HG03520 (cell line): Measurements from ENCODE around the gene USP53.
A peak's percentile ranks its signal among the peaks of the same experiment; 100 is the strongest.
"Not testable (repeated sequence)": the region's sequence is repeated elsewhere in the genome, so short reads cannot be mapped to it uniquely, and the experiment has no call there.

Experiments
- ATAC-seq: cut with Tn5 transposase; IDR thresholded peaks from one replicate; pipeline ENCODE4 v1.9.1; 2021; ENCODE audit warnings: mild to moderate bottlenecking, moderate library complexity; ENCODE audit not compliant: unreplicated experiment

USP53 gene

DNA sequence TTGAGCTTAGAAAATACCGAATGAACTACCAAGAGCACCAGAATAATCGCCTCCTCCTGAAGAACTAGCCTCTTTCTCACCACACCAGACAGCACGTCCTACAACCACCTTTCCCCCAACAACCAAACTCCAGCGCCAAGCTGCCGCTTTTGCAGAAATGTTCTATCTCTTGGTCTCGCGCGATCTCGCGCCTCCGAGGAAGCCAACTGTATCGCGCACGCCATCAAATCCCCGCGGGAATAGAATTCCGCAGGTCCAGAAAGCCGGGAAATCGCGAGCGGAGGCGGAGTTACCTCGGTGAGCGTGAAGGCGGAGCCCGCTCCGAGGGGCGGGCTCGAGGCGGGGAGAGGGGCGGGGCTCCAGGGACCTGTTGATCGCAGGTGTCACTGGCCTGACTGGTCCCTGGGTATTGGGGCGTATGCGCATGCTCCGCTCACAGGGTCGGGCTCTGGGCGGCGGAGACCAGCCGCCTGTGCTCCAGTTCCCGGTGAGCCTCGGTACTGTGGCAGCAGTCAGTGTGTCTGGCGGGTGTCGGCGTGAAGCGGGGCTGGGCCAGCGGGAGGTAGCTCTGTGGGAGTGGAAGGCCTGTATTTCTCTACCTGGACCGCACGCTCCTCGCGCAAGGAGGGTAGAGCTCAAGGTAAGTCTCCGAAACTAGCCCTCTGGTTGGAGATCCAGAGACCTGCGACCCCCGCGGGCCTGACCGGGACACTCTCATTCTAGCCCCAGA is at the start of gene USP53:
TSS of gene USP53 (plus strand) at position 480 of the 730 bp plus-strand sequence. CDS start 27,047 bp downstream, outside the sequence.
- peak; percentile 93 for ATAC-seq

DNA sequence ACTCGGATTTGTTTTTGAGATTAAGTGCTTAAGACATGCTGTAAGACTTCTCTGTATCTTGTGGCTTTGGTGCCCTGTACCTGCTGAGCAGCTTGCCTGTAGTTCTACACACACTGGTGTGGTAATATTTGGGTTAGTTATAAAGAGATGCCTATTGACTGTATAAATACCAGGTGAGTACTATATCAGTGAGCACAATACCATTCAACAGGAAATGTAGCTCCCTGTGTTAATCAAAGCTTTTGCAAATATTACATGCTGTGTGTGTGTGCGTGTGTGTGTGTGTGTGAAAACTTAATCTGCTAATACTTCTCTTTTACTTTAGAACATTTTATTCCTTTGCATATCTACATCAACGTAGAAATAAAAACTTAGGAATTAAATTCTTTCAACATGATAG is 46.7 kb upstream of the USP53 start:
- no peak for ATAC-seq

DNA sequence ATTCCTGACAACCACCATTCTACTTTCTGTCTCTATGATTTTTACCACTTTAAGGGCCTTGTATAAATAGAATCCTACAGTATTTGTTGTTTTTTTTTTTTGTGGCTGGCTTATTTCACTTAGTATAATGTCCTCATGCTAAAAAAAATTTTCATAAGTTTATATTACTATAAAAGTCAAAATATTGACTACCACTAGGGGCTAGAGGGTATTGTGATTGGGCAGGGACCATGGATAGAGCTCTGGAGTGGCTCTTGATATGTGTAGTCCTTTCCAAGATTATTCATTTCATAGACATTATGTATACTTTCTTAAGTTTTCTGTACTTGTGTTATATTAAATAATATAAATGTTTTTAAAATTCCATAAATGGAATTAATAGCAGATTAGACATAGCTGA is 42.3 kb upstream of the USP53 start:
- no peak for ATAC-seq

DNA sequence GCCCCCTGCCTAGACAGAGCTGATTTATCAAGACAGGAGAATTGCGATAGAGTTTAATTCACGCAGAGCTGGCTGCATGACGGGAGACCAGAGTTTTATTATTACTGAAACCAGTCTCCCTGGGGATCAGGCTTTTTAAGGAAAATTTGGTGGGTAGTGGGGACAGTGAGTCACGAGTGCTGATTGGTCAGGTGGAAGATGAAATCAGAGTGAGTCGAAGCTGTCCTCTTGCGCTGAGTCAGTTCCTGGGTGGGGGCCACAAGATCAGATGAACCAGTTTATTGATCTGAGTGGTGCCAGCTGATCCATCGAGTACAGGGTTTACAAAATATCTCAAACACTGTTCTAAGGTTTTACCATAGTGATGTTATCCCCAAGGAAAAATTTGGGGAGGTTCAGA is 40.3 kb upstream of the USP53 start:
- ATAC-seq = no peak

DNA sequence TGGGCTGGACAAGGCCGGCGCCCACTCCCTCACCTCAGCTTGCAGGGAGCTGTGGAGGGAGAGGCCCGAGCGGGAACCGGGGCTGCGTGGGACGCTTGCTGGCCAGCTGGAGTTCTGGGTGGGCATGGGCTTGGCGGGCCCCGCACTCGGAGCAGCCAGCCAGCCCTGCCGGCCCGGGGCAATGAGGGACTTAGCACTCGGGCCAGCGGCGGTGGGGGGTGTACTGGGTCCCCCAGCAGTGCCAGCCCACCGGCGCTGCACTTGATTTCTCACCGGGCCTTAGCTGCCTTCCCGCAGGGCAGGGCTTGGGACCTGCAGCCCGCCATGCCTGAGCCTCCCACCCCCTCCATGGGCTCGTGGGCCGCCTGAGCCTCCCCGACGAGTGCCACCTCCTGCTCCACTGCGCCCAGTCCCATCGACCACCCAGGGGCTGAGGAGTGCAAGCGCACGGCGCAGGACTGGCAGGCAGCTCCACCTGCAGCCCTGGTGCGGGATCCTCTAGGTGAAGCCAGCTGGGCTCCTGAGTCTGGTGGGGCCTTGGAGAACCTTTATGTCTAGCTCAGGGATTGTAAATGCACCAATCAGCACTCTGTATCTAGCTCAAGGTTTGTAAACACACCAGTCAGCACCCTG is 38.7 kb upstream of the USP53 start:
- ATAC-seq = not testable (repeated sequence)

DNA sequence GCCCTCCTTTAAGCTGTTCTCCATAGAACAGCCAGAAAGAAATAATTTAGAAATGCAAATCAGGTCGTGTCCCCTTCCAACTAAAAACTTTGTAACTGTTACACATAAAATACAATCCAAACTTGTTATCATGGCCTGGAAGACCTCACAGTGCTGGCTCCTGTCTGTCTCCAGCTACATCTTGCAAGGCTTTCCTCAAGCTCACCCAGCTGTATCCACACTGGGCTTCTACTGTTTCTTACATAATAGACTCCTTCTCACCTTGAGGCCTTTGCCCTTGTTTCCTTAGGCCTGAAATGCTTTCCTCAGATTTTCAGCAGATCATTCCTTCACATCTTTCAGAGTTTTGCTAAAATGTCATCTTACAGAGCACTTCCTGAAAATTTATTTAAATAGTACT is 33.5 kb upstream of the USP53 start:
- ATAC-seq = no peak

DNA sequence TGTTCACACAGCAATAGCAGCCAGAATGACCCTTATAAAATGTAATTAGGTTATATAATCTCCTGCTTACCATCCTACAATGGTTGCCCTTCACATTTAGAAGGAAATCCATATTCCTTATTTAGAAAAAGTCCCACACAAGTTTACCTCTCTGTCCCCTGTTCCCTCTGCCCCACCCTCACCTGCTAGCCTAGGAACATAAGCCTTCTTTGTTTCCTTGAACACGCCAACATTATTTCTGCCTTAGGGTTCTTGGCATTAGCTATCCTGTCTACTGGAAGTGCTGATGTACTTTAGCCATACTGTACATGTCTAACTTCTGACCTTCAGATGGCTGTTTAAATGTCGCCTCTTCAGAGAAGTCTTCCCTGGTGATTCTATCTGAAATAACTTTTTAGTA is 28.4 kb upstream of the USP53 start:
- ATAC-seq = no peak

DNA sequence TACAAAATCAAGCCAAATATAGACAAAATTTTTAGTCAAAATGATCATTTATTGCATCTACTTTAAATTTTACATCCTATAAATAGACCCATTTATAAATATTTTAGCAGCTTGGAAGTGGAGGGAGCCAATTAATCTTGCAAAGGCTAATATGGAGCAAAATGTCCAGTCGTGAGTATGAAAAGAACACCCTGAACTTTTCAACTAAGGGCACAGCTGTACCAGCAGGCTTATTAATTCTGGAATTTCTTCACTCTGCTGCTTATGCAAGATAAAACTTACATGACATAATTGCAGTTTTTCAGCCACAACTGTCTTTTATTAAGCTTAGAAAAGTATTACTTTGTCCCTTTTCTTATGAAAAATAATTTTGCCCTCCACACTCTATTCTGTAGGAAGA is 22.9 kb upstream of the USP53 start:
- ATAC-seq = no peak

DNA sequence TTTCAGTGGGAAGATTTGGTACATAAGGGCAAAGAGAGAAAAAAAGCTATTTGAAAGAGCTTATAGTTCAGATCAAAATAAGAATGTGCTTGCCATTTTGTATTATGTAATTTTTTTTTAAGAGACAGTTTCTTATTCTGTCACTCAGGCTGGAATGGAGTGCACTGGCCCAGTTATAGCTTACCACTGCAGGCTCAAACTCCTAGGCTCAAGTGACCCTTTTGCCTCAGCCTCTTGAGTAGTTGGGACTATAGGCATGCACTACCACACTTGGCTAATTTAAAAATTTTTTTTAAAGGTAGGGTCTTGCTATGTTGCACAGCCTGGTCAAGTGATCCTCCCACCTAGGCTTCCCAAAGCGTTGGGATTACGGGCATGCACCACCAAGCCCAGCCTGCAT is 22.2 kb upstream of the USP53 start:
- no peak for ATAC-seq

DNA sequence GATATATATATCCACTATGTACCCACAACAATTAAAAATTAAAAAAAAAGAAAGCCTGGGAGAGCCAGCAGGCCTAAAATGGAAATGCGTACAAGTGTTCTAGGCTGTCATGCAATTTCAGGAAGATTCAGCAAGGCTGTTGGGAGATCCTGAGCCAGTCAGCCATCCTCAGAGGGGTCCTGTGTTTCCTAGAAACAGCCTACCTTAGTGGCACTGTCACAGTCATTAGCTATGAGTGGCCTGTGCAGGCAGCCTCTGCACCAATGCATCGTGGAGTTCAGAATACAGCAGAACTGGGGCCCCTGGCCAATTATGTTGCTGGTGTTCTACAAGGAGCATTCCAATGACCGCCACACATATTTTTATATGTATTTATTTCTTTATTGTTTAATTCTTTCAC is 21.0 kb upstream of the USP53 start:
- ATAC-seq = no peak

DNA sequence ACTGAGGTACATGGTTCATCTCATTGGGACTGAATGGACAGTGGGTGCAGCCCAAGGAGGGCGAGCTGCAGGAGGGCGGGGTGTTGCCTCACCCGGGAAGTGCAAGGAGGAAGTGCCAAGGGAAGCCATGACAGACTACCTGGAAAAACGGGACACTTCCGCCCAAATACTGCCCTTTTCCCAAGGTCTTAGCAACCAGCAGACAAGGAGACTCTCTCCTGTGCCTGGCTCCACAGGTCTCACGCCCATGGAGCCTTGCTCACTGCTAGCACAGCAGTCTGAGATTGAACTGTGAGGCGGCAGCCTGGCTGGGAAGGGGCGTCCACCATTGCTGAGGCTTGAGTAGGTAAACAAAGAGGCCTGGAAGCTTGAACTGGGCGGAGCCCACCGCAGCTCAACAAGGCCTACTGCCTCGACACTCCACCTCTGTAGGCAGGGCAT is 14.7 kb upstream of the USP53 start:
- ATAC-seq = no peak

DNA sequence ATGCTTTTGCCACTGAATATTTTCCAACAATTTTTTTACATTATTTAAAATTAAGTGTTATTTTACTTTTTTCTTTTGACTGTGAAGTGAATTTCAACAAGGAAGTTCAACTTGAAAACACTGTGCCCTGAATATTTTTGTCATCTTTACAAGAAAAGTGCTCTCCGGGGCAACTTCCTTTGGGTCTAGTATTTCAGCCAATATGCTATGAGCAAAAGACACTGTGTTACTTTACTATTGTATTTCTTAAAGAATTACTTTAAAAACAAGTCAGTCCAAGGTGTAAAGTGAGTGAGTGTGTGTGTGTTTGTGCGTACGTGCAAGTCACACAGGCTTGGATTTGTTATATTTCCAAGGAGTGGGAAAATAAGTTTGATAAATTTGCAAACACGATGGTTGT is 7.6 kb upstream of the USP53 start:
- no peak for ATAC-seq

DNA sequence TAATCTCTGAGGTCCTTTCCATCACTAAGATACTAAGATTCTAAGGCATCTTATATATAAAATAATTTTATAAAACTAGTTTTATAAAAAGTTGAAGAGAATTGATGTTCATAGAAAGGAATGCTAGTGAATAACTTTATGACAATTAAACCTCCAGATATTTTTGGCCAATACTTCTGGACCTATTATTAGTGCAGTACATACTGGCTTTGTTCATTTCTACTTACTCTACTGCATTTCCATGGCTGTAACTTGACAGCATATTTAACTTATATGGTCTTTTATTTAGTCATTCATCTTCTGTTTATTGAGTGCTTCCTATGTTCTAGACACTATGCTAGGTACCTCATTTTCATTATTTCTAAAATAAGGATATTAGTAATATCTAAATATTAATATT is 6.8 kb upstream of the USP53 start:
- ATAC-seq = no peak

DNA sequence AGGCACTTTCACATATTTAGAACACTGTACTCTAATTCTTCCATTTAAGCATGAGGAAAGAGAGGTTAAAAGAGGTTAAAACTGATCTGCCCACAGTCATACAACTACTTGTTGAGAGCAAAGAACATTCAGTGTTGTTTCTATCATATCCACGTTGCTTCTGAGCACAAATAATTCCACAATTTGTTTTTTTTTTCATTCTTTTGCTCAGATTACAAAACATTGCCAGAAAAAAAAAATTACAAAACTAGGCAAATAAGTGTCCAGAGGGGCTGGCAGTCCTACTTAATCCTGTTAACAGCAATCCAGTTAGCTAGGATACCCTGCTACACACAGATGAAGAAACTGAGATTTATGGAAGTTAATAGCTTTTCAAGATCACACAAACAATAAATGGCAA is 6.3 kb upstream of the USP53 start:
- ATAC-seq = no peak

DNA sequence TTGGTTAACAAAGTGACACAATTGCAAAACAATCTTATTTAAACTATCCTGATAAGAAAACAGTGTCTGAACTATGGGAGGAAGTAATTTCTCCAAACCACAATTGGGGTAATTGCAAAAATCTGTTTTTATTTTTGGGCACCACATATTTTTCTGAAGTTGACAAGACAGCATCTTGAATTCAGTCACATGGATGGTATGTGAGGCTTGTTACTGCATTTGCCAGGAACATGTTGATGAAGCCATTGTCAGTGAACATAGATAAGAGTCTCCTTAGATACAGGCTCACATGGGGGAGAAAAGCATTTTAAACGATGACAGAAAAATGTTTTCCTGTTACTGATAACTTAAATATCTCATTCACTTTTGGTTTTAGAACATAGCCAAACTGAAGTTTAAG is 5.5 kb upstream of the USP53 start:
- ATAC-seq = no peak

DNA sequence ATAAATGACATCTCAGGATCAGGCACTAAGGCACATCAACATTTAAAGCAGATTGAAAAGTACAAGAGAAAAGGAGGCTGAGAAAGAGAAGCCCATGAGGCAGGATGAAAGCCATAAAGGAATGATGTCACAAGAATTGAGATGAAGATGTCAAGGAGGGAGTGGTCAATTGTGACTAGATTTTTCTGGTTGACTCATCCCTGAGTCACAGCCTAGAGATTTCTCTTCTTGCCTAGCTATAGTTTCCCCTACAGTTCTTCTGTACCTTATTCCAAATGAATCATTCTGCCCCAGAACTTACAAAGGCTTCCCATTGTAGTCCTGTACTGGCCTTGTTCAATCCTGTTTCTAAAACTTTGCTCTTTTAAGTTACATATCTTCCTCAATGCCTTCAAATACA is 3.4 kb upstream of the USP53 start:
- ATAC-seq = no peak

DNA sequence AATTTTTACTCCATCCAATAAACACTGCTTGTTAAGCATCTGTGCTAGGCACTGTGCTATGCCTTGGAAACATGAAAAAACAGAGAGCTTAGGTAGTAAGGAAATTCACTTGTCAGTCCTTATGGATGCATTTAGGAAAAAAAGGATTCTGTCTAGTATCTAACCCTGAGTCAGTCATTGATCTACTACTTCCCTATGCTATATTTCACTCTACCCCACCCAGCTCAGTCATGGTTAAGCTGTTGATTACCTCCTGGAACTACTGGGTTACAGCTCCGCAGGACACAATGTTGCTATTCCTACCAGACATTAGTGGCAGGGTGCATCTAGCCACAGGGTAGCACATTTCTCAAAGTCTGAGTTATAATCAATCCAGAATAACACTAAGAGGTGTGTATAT is 2.9 kb upstream of the USP53 start:
- ATAC-seq = no peak

DNA sequence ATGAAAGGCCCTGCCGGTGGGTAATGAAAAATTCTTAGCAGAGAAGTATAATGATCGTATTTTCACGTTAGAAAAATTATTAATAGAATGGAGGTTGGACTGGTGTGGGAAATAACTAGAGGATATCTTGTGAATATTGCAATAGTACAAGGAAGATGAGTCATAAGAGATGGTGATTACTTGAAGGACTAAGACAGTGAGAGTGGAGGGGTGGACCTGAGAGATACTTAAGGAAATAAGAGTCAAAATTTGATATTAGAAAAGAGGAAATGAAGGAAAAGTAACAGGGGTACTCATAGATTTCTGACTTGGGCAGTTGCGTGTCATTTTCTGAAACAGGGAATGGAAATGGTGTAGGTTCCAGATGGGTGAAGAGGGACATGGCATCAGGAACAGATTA is 1.7 kb upstream of the USP53 start:
- no peak for ATAC-seq

DNA sequence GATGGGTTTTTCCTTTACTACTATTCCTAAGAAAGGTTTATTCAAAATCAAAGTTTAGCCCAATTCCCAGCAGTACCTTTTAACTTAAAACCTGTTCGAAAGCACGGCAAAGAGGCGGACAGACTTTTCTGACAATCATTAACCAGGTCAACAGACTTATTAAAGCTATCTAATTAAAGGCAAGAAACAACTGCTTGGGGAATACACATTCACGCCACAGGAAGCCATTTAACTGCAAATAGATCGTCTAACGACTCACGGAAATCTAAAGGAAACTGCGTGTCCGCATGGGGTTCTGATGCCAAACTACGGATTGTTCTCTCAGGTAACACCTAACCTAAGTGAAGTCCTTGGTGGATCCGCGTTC is 663 bp upstream of the USP53 start:
- peak; percentile 18 for ATAC-seq

DNA sequence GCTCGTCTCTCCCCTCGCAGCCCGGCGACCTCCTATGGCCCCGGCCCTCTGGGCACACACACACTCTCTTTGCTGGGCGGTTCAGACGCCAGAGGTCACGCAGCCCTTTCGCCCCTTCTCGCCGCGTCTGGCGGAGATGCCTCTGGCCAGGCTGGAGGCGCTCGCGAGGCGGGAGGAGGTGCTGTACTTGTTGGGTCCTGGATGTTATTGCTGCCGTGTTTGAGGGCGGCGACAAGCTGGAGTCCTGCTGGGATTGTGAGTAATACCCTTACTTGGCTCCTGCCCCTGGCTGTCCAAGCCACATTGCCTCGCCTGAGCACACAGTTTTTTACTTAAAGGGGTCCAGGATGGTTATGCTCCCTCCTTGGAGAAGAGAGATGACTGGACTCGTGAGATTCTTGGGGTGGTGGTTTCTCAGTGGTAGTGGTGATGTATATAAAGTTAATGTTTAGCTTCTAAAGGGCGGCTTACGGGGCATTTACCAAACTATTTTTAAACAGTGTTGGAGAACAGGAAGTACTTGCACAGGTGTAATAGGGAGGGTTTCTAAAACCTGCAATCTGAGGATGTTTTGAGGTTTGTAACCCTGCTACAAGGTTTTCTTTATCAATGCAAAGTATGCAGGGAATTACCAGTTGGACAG is 572 bp downstream of the USP53 start:
- ATAC-seq = peak; percentile 36

DNA sequence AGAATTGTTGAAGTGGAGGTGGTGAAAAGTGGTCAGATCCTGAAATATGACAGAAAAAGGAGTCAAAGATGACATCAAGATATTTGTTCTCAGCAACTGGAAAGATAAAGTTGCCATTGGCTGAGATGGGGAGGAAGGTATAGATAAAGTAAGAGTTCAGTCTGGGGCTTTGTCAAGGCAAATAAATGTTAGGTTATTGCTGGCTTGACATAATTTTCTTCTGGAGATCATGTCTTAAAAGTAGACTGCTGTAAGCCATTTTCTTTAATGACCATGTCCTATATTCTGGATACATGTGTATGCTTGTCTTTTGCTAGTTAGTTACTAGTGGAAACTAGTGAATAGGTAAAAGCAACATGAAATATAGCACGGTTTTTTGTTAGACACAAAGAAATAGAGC is 5.6 kb downstream of the USP53 start:
- no peak for ATAC-seq

DNA sequence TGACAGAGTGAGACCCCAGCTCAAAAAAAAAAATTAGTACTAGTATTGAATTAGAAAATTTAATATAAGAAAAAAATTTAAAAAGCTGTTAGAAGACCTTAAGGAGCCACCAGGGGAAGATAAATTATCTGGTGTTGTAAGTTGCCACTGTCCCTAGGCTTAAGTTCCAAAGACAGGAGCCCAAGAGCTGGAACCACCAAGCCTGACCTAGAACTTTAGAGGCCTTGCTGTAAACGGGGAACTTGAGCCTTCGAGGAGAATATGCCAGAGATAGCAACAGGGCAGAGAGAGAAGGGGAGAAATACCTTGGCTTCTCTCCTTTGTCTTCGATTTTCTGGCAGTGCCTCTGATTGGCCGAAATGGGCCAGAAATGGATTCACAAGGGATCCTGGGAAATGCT is 8.9 kb downstream of the USP53 start:
- no peak for ATAC-seq
